Measurements from ENCODE around the gene PDIK1L. TPM values are rescaled to one million over a fixed set of nuclear protein-coding genes. Genes with fewer than 3 reads are reported as not detected.

Gene PDIK1L
- total RNA-seq, 1 experiment from 2014 or later, result 11.9 TPM

GRCh38 chr1:26083208-26083607, 28.4 kb upstream of the PDIK1L start:
- CTCF ChIA-PET, result interaction anchor here (0.5 kb wide), 1 partner anchor 164 kb away, joined by 3 read pairs; no protein-coding TSS in a partner anchor
- H3K4me3 Mint-ChIP-seq (ENCODE audit: low read depth, unreplicated experiment), result no peak overlapping the region
- DNase-seq, result peak; percentile 4
- intact Hi-C loops (cut with micrococcal nuclease; ENCODE audit: unreplicated experiment), result no loop called here
- no peaks in the 10 kb centered on the region for H3K27me3 Mint-ChIP-seq (ENCODE audit: unreplicated experiment)
- TF ChIP-seq, protein P1, sequence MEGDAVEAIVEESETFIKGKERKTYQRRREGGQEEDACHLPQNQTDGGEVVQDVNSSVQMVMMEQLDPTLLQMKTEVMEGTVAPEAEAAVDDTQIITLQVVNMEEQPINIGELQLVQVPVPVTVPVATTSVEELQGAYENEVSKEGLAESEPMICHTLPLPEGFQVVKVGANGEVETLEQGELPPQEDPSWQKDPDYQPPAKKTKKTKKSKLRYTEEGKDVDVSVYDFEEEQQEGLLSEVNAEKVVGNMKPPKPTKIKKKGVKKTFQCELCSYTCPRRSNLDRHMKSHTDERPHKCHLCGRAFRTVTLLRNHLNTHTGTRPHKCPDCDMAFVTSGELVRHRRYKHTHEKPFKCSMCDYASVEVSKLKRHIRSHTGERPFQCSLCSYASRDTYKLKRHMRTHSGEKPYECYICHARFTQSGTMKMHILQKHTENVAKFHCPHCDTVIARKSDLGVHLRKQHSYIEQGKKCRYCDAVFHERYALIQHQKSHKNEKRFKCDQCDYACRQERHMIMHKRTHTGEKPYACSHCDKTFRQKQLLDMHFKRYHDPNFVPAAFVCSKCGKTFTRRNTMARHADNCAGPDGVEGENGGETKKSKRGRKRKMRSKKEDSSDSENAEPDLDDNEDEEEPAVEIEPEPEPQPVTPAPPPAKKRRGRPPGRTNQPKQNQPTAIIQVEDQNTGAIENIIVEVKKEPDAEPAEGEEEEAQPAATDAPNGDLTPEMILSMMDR (IDR thresholded peaks at IDR 0.05; ENCODE audit: unreplicated experiment), result no peak
- no TSS peak for BruUV-seq (replicated peaks)
- H3K27ac Mint-ChIP-seq (ENCODE audit: unreplicated experiment), result no peak overlapping the region
- no peaks in the 10 kb centered on the region for H3K9me3 Mint-ChIP-seq (ENCODE audit: low read depth, unreplicated experiment)
- no peaks in the 10 kb centered on the region for H3K36me3 Mint-ChIP-seq (ENCODE audit: insufficient read depth, unreplicated experiment)
- H3K4me1 Mint-ChIP-seq (ENCODE audit: low read depth, unreplicated experiment), result peaks cover 28% of the 10 kb centered on the region

DNA sequence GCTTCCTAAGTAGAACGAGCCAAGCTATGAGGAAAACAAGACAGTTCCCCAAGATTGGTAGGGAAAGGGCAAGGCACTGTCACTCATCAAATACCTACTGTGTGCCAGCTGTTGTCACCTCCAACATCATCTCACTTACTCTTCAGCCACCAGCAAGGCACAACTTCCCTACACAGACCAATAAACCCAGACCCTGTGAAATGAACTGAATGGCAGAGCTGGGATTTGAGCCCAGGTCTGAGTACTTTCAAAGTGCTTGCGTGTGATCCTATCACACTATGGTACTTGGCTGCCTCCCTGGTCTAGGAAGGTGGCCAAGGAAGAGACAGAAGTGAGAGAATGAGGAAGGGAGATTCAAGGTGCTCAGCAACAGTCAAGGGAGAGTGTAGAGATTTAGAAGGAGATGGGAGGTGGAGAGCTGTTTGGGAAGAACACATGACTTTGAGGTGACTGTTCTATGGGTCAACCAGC, 27.5 kb upstream of the PDIK1L start:
- Mint-ChIP-seq H3K4me3 (ENCODE audit: low read depth, unreplicated experiment) (no peak overlapping the region), H3K9me3 (ENCODE audit: low read depth, unreplicated experiment) (no peaks in the 10 kb centered on the region), H3K27me3 (ENCODE audit: unreplicated experiment) (no peaks in the 10 kb centered on the region), H3K4me1 (ENCODE audit: low read depth, unreplicated experiment) (peaks cover 19% of the 10 kb centered on the region), H3K27ac (ENCODE audit: unreplicated experiment) (no peak overlapping the region), H3K36me3 (ENCODE audit: insufficient read depth, unreplicated experiment) (no peaks in the 10 kb centered on the region)
- DNase-seq, result no peak
- CTCF ChIA-PET, result no interaction called here
- intact Hi-C loops (cut with micrococcal nuclease; ENCODE audit: unreplicated experiment), result no loop called here
- BruUV-seq (replicated peaks), result no TSS peak
- TF ChIP-seq, protein P1 (IDR thresholded peaks at IDR 0.05; ENCODE audit: unreplicated experiment), result no peak

GRCh38 chr1:26084844-26085243, 26.8 kb upstream of the PDIK1L start:
- no peaks in the 10 kb centered on the region for H3K27me3 Mint-ChIP-seq (ENCODE audit: unreplicated experiment)
- no peak for DNase-seq
- no peak overlapping the region for H3K4me3 Mint-ChIP-seq (ENCODE audit: low read depth, unreplicated experiment)
- H3K36me3 Mint-ChIP-seq (ENCODE audit: insufficient read depth, unreplicated experiment), result no peaks in the 10 kb centered on the region
- no peaks in the 10 kb centered on the region for H3K9me3 Mint-ChIP-seq (ENCODE audit: low read depth, unreplicated experiment)
- TF ChIP-seq, protein P1 (IDR thresholded peaks at IDR 0.05; ENCODE audit: unreplicated experiment), result no peak
- H3K27ac Mint-ChIP-seq (ENCODE audit: unreplicated experiment), result no peak overlapping the region
- H3K4me1 Mint-ChIP-seq (ENCODE audit: low read depth, unreplicated experiment), result peaks cover 12% of the 10 kb centered on the region
- intact Hi-C loops (cut with micrococcal nuclease; ENCODE audit: unreplicated experiment), result no loop called here
- no TSS peak for BruUV-seq (replicated peaks)
- CTCF ChIA-PET, result no interaction called here

DNA sequence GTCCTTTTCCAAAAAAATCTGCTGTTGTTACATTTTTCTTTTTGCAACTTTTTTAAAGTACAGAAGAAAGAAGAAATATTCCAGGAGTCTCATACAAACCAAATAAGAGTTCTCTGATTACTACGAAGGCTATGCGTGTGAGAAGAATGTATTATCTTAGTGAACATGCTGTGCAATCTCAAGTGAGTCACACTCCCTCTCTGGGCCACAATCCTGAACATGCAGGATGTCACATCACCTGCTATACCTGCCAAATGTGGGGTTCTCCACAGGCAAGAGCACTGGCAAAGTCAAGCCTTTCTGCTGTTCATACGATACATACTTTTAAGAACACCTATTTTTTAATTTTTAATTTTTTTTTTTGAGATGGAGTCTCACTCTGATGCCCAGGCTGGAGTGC, 22.5 kb upstream of the PDIK1L start:
- intact Hi-C loops (cut with micrococcal nuclease; ENCODE audit: unreplicated experiment), result no loop called here
- no TSS peak for BruUV-seq (replicated peaks)
- Mint-ChIP-seq H3K27me3 (ENCODE audit: unreplicated experiment) (peaks cover 21% of the 10 kb centered on the region), H3K4me1 (ENCODE audit: low read depth, unreplicated experiment) (peaks cover 12% of the 10 kb centered on the region), H3K9me3 (ENCODE audit: low read depth, unreplicated experiment) (no peaks in the 10 kb centered on the region), H3K36me3 (ENCODE audit: insufficient read depth, unreplicated experiment) (no peaks in the 10 kb centered on the region), H3K27ac (ENCODE audit: unreplicated experiment) (no peak overlapping the region), H3K4me3 (ENCODE audit: low read depth, unreplicated experiment) (no peak overlapping the region)
- CTCF ChIA-PET, result no interaction called here
- TF ChIP-seq, protein P1 (IDR thresholded peaks at IDR 0.05; ENCODE audit: unreplicated experiment), result no peak
- DNase-seq, result no peak
